CD14-positive monocyte (primary cell): Measurements from ENCODE around the gene SYTL3. TPM values are rescaled to one million over a fixed set of nuclear protein-coding genes. Genes with fewer than 3 reads are reported as not detected.

ENCODE experiments used
- DNase-seq, 3 donors: peaks; one replicate each; pipeline ENCODE4 v3.0.0-alpha.2; 2011 to 2022
- H2AFZ ChIP-seq: 2 replicates; pipeline ENCODE4 v1.6.0; 2012; ENCODE audit warnings: mild to moderate bottlenecking, low read depth, low read length, inconsistent platforms; ENCODE audit not compliant: insufficient read depth, poor library complexity, severe bottlenecking
- H3K27ac ChIP-seq, 2 donors: 1 replicate in 1 of 2; 2 replicates in 1 of 2; pipeline ENCODE4 v1.5.1; 2012 to 2013; ENCODE audit warnings: low read length in 2 of 2, control low read depth in 1 of 2, inconsistent platforms in 1 of 2, low read depth in 1 of 2, mild to moderate bottlenecking in 1 of 2
- H3K27me3 ChIP-seq, 2 donors: one replicate each; pipeline versions ENCODE4 v1.6.0 to v1.6.1; 2011 to 2013; ENCODE audit warnings: low read length in 2 of 2; ENCODE audit not compliant: control insufficient read depth in 2 of 2, insufficient read depth in 2 of 2
- H3K36me3 ChIP-seq, 2 donors: replicated peaks in 1 of 2; 1 replicate in 1 of 2; 2 replicates in 1 of 2; pipeline versions ENCODE4 v1.5.1 to v1.6.1; 2012 to 2013; ENCODE audit warnings: low read length in 2 of 2, control low read depth in 1 of 2, inconsistent platforms in 1 of 2, mild to moderate bottlenecking in 1 of 2; ENCODE audit not compliant: insufficient read depth in 2 of 2, control insufficient read depth in 1 of 2
- H3K4me1 ChIP-seq, 2 donors: 1 replicate in 1 of 2; 2 replicates in 1 of 2; pipeline versions ENCODE4 v1.5.1 to v1.6.1; 2012 to 2013; ENCODE audit warnings: low read length in 2 of 2, control low read depth in 1 of 2, inconsistent platforms in 1 of 2, mild to moderate bottlenecking in 1 of 2, moderate library complexity in 1 of 2; ENCODE audit not compliant: insufficient read depth in 2 of 2, control insufficient read depth in 1 of 2
- H3K4me2 ChIP-seq: replicated peaks from 2 replicates; pipeline ENCODE3; 2012; ENCODE audit warnings: low read length, moderate library complexity, mild to moderate bottlenecking; ENCODE audit not compliant: poor library complexity, severe bottlenecking; ENCODE audit errors: extremely low read depth
- H3K4me3 ChIP-seq, 3 experiments: fragments of 200-600 bp in 1 of 3; sonication (generic) in 1 of 3; replicated peaks in 1 of 3; 1 replicate in 2 of 3; 2 replicates in 1 of 3; pipeline ENCODE4 v1.5.1; 2011 to 2013; ENCODE audit warnings: low read length in 3 of 3, mild to moderate bottlenecking in 3 of 3, control low read depth in 2 of 3, low read depth in 2 of 3, inconsistent platforms in 1 of 3, moderate library complexity in 1 of 3
- H3K79me2 ChIP-seq: 2 replicates; pipeline ENCODE4 v1.6.0; 2012; ENCODE audit warnings: mild to moderate bottlenecking, control low read depth, inconsistent platforms, low read length, moderate library complexity; ENCODE audit not compliant: insufficient read depth
- H3K9ac ChIP-seq: 2 replicates; pipeline ENCODE4 v1.6.0; 2017; ENCODE audit warnings: low read length, mild to moderate bottlenecking; ENCODE audit not compliant: insufficient read depth, poor library complexity, severe bottlenecking
- H3K9me3 ChIP-seq, 2 donors: replicated peaks in 1 of 2; 1 replicate in 1 of 2; 2 replicates in 1 of 2; pipeline versions ENCODE4 v1.5.1 to v1.6.1; 2012 to 2013; ENCODE audit warnings: low read length in 2 of 2, control low read depth in 1 of 2; ENCODE audit not compliant: control insufficient read depth in 1 of 2, insufficient read depth in 1 of 2
- H4K20me1 ChIP-seq: 2 replicates; pipeline ENCODE4 v1.6.0; 2012; ENCODE audit warnings: mild to moderate bottlenecking, low read length, control low read depth, moderate library complexity; ENCODE audit not compliant: insufficient read depth
- H3K27ac Mint-ChIP-seq, 7 donors: one replicate each; pipeline ENCODE4 v1.8.0; 2020; ENCODE audit warnings: mild to moderate bottlenecking in 7 of 7, mixed read lengths in 7 of 7, moderate library complexity in 6 of 7, inconsistent platforms in 2 of 7
- H3K27me3 Mint-ChIP-seq, 3 donors: one replicate each; pipeline ENCODE4 v1.8.0; 2021 to 2022; ENCODE audit warnings: low read depth in 3 of 3, mild to moderate bottlenecking in 3 of 3, mixed read lengths in 3 of 3, moderate library complexity in 3 of 3, inconsistent platforms in 1 of 3
- H3K36me3 Mint-ChIP-seq, 2 donors: one replicate each; pipeline ENCODE4 v1.8.0; 2020; ENCODE audit warnings: mixed read lengths in 2 of 2, inconsistent platforms in 1 of 2, mild to moderate bottlenecking in 1 of 2
- H3K4me1 Mint-ChIP-seq: one replicate; pipeline ENCODE4 v1.8.0; 2020; ENCODE audit warnings: mild to moderate bottlenecking, mixed read lengths
- H3K4me3 Mint-ChIP-seq, 2 donors: one replicate each; pipeline ENCODE4 v1.8.0; 2020; ENCODE audit warnings: mild to moderate bottlenecking in 2 of 2, mixed read lengths in 2 of 2, moderate library complexity in 1 of 2
- H3K9me3 Mint-ChIP-seq, 7 donors: one replicate each; pipeline ENCODE4 v1.8.0; 2020 to 2022; ENCODE audit warnings: mixed read lengths in 7 of 7, mild to moderate bottlenecking in 6 of 7, moderate library complexity in 6 of 7, inconsistent platforms in 2 of 7
- CTCF ChIP-seq: fragments of 200-600 bp; IDR thresholded peaks from one replicate; pipeline ENCODE4 v1.8.0; 2022; ENCODE audit warnings: antibody characterized with exemption, mild to moderate bottlenecking
- WGBS: methylation state at CpG from one replicate; pipeline ENCODE4 v1.1.5; 2013; ENCODE audit warnings: missing lambda C conversion rate; ENCODE audit not compliant: insufficient coverage; 5-methylcytosine and 5-hydroxymethylcytosine counted together
- intact Hi-C, 2 donors: fragments of 100-400 bp; cut with micrococcal nuclease; formaldehyde crosslinking; loops; one replicate each; pipeline versions ENCODE4 v1.15.0 to v1.15.1; 2023
- polyA plus RNA-seq, 3 donors: library from polyadenylated mRNA; depleted of rRNA in 1 of 3; unstranded in 2 of 3; stranded (reverse) in 1 of 3; fragments of 300-500 nt in 2 of 3; fragments of >200 nt in 1 of 3; fragmentation: Illumina TruSeq in 2 of 3; gene quantifications; 1 replicate in 2 of 3; 2 replicates in 1 of 3; pipeline ENCODE4 v1.2.3, GENCODE V29; 2012 to 2021

SYTL3 gene
- polyA plus RNA-seq, 3 donors, result 14.6 to 18.7 (median 14.8) TPM

GRCh38 chr6:158751224-158751623, 101.4 kb downstream of the SYTL3 start:
- Mint-ChIP-seq H3K4me1 (no peaks in the 10 kb centered on the region), H3K27ac (no peak overlapping the region), H3K4me3 (no peak overlapping the region), H3K9me3 (peaks cover 0 to 2% (median 0%) of the 10 kb centered on the region in 7 donors), H3K36me3 (peaks cover 55 to 79% of the 10 kb centered on the region in 2 donors), H3K27me3 (peaks cover 0 to 3% (median 3%) of the 10 kb centered on the region in 3 donors)
- Histone ChIP-seq H3K4me3 (no peak overlapping the region), H4K20me1 (no peaks in the 10 kb centered on the region), H3K4me2 (no peak overlapping the region), H2AFZ (no peak overlapping the region), H3K27me3 (no peaks in the 10 kb centered on the region), H3K79me2 (no peaks in the 10 kb centered on the region), H3K9ac (no peak overlapping the region), H3K36me3 (peaks cover 14 to 41% of the 10 kb centered on the region in 2 donors), H3K27ac (no peak overlapping the region), H3K9me3 (no peaks in the 10 kb centered on the region), H3K4me1 (no peaks in the 10 kb centered on the region)
- intact Hi-C loops, result no loop called here
- TF ChIP-seq CTCF, result no peak
- no peak for DNase-seq
- WGBS, result 64% methylated on average over 8 of the region's 9 CpGs

GRCh38 chr6:158751921-158752320, 102.1 kb downstream of the SYTL3 start:
- Histone ChIP-seq H3K27me3 (no peaks in the 10 kb centered on the region), H3K36me3 (peaks cover 14 to 40% of the 10 kb centered on the region in 2 donors), H3K27ac (no peak overlapping the region), H3K9me3 (no peaks in the 10 kb centered on the region), H3K79me2 (no peaks in the 10 kb centered on the region), H4K20me1 (no peaks in the 10 kb centered on the region), H3K4me1 (no peaks in the 10 kb centered on the region), H3K4me2 (no peak overlapping the region), H3K4me3 (no peak overlapping the region), H2AFZ (no peak overlapping the region), H3K9ac (no peak overlapping the region)
- no peaks in the 10 kb centered on the region for H3K4me1 Mint-ChIP-seq
- H3K36me3 Mint-ChIP-seq, result peaks cover 55 to 74% of the 10 kb centered on the region in 2 donors
- peak overlapping the region in 2 of 7 donors; percentile 31 to 50 for H3K27ac Mint-ChIP-seq
- no peak for DNase-seq
- WGBS, result 84% methylated on average over 5 of the region's 9 CpGs
- peaks cover 0 to 2% (median 0%) of the 10 kb centered on the region in 7 donors for H3K9me3 Mint-ChIP-seq
- H3K27me3 Mint-ChIP-seq, result peaks cover 0 to 3% (median 3%) of the 10 kb centered on the region in 3 donors
- no peak for TF ChIP-seq CTCF
- intact Hi-C loops, result no loop called here
- H3K4me3 Mint-ChIP-seq, result no peak overlapping the region
